ENCODE measurements around the gene ACOXL.
A peak's percentile ranks its signal among the peaks of the same experiment; 100 is the strongest.

The ACOXL gene

GRCh38 chr2:111148225-111148873 is 416.0 kb downstream of the ACOXL start:
- DNase-seq: no peak

GRCh38 chr2:111148925-111149324 is 416.6 kb downstream of the ACOXL start:
- DNase-seq: no peak

- no peak for DNase-seq
Measured at GRCh38 chr2:111149882-111150455, 417.6 kb downstream of the ACOXL start.

- no peak for DNase-seq
Measured at GRCh38 chr2:111154758-111155157, 422.4 kb downstream of the ACOXL start.

- DNase-seq: no peak
Measured at GRCh38 chr2:111155610-111156009, 423.2 kb downstream of the ACOXL start.

- no peak for DNase-seq
Measured at GRCh38 chr2:111156529-111156928, 424.2 kb downstream of the ACOXL start.

GRCh38 chr2:111157071-111157661 is 424.8 kb downstream of the ACOXL start:
- DNase-seq: no peak

GRCh38 chr2:111157798-111158197 is 425.4 kb downstream of the ACOXL start:
- DNase-seq: no peak

GRCh38 chr2:111159641-111160040 is 427.3 kb downstream of the ACOXL start:
- no peak for DNase-seq

- DNase-seq: no peak
Measured at GRCh38 chr2:111160758-111161157, 428.4 kb downstream of the ACOXL start.

- no peak for DNase-seq
Measured at GRCh38 chr2:111161971-111162370, 429.6 kb downstream of the ACOXL start.

- DNase-seq: peak; percentile 81
Measured at GRCh38 chr2:111162718-111163331, 430.5 kb downstream of the ACOXL start.

GRCh38 chr2:111164078-111164477 is 431.7 kb downstream of the ACOXL start:
- DNase-seq: no peak

- DNase-seq: no peak
Measured at GRCh38 chr2:111165084-111165483, 432.7 kb downstream of the ACOXL start.

GRCh38 chr2:111166115-111166514 is 433.7 kb downstream of the ACOXL start:
- no peak for DNase-seq

- no peak for DNase-seq
Measured at GRCh38 chr2:111167076-111167862, 434.9 kb downstream of the ACOXL start.

- DNase-seq: peak; percentile 26
Measured at GRCh38 chr2:111167863-111168162, 435.4 kb downstream of the ACOXL start.

All from OCI-M1 (cell line).